Activated CD8-positive, alpha-beta memory T cell treated with anti-CD3 and anti-CD28 coated beads, Interleukin-2, amount 50 U/mL, for 1 hour (primary cell): ENCODE results near the gene SNTG2.
"Not testable (repeated sequence)": the region's sequence is repeated elsewhere in the genome, so short reads cannot be mapped to it uniquely, and the experiment has no call there.

Experiments
- DNase-seq: peaks from one replicate; pipeline ENCODE4 v3.0.0-alpha.2; 2020; ENCODE audit errors: extremely low read depth

SNTG2 gene

GRCh38 chr2:950080-950966 lies at the start of gene SNTG2:
SNTG2 (plus strand) TSS chr2:950849; CDS start chr2:950997, 148 bp downstream.
- DNase-seq = no peak

GRCh38 chr2:902584-902983 lies 48.1 kb upstream of the SNTG2 start:
- no peak for DNase-seq

- DNase-seq = no peak
Measured at GRCh38 chr2:903223-903900, 47.3 kb upstream of the SNTG2 start.

GRCh38 chr2:904246-905024 lies 46.2 kb upstream of the SNTG2 start:
- DNase-seq = no peak

- no peak for DNase-seq
Measured at GRCh38 chr2:905091-905832, 45.4 kb upstream of the SNTG2 start.

GRCh38 chr2:905833-906140 lies 44.9 kb upstream of the SNTG2 start:
- no peak for DNase-seq

- no peak for DNase-seq
Measured at GRCh38 chr2:907706-908105, 42.9 kb upstream of the SNTG2 start.

- DNase-seq = no peak
Measured at GRCh38 chr2:908568-908967, 42.1 kb upstream of the SNTG2 start.

- not testable (repeated sequence) for DNase-seq
Measured at GRCh38 chr2:909764-910379, 40.8 kb upstream of the SNTG2 start.

- DNase-seq = no peak
Measured at GRCh38 chr2:910698-911097, 40.0 kb upstream of the SNTG2 start.

- no peak for DNase-seq
Measured at GRCh38 chr2:915979-916378, 34.7 kb upstream of the SNTG2 start.

GRCh38 chr2:916935-917334 lies 33.7 kb upstream of the SNTG2 start:
- no peak for DNase-seq

- DNase-seq = no peak
Measured at GRCh38 chr2:919672-920071, 31.0 kb upstream of the SNTG2 start.

GRCh38 chr2:920573-920972 lies 30.1 kb upstream of the SNTG2 start:
- no peak for DNase-seq

GRCh38 chr2:920999-921398 lies 29.6 kb upstream of the SNTG2 start:
- no peak for DNase-seq

- DNase-seq = no peak
Measured at GRCh38 chr2:922185-922584, 28.5 kb upstream of the SNTG2 start.

- DNase-seq = no peak
Measured at GRCh38 chr2:923832-924601, 26.6 kb upstream of the SNTG2 start.

- no peak for DNase-seq
Measured at GRCh38 chr2:924701-925100, 25.9 kb upstream of the SNTG2 start.

- no peak for DNase-seq
Measured at GRCh38 chr2:925309-925708, 25.3 kb upstream of the SNTG2 start.

GRCh38 chr2:925711-926110 lies 24.9 kb upstream of the SNTG2 start:
- DNase-seq = no peak
